ENCODE measurements around the gene MCEMP1.

The MCEMP1 gene

DNA sequence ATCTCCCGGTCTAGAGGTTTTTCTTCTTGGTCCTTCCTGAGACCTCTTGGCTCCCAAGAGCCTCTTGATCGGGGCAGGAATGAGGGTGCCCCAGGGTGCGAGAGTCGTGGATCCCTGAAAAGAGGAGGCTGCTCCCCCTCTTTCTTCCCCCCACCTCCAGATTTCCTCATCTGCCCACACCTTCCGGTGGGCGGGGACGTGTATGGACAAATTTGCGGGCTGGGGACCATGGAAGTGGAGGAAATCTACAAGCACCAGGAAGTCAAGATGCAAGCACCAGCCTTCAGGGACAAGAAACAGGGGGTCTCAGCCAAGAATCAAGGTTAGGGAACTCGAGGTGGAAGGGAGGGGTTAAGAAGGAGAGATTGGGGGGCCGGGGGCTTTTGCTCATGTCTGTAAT lies at the start of gene MCEMP1:
TSS of gene MCEMP1 (plus strand) at position 237 of the 400 bp plus-strand sequence. CDS start at position 268, 31 bp downstream.
- H3K9me3 Mint-ChIP-seq (ENCODE audit: low read depth) = no peaks in the 10 kb centered on the region
- H3K27me3 Mint-ChIP-seq = peaks cover 10% of the 10 kb centered on the region
- peaks cover 45% of the 10 kb centered on the region for H3K4me1 Mint-ChIP-seq (ENCODE audit: low read depth)
- H3K4me3 Mint-ChIP-seq = peak within 1 kb of the TSS; percentile 17
- no peak within 1 kb of the TSS for H3K27ac Mint-ChIP-seq
- no peaks in the 10 kb centered on the region for H3K36me3 Mint-ChIP-seq

DNA sequence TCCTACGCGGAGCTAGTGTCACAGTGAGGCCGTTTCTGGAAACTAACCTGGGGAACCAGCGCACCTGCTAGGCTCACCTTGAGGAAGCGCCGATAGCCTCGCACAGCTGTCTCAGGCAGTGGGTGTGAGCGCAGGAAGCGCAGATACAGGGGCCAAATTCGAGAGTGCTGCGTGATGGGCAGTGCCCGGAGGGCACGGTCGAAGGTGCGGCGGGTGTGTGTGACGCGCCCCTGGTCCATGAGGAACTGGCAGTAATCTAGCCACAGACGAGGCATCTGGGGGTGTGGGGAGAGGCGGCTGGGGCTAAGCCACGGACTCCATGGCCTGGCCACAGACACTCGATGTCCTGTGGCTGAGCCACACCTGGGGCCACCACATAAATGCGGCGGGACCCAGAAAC lies 49.7 kb upstream of the MCEMP1 start:
- Mint-ChIP-seq H3K36me3 (peaks cover 2% of the 10 kb centered on the region), H3K27me3 (no peaks in the 10 kb centered on the region), H3K4me3 (peak overlapping the region; percentile 57), H3K9me3 (ENCODE audit: low read depth) (no peaks in the 10 kb centered on the region), H3K27ac (no peak overlapping the region), H3K4me1 (ENCODE audit: low read depth) (peaks cover 38% of the 10 kb centered on the region)

DNA sequence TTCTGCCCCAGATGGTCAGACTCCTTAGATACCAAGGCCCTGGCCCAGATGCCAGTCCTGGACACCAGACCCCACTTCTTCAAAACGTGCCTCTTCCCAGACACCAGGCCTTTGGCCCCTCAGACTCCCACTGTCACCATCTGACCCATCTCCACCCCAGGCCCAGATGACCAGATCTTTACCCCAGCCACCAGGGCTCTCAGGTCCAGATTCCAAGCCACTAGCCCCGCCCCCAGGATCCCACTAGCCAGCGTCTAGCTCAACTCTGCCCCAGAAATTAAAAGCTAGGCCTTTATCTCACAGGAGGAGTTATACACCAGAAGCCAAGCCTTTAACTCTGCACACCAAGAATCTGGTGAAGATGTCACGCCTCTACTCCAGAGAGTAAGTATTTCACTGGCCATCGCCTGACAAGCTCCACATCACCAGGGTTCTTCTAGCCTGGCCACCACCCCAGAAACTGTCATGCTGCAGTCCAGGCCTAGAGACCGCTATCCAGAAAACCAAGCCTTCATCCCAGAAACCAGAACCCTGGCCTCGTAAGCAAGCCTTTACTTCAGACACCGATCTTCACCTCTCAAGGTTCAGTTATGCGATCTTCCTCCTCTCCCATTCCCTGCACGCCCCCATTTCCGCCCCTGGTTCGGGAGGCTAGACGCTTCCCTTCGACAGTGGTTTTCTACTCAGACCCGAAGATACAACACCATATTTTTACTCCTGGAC lies 48.1 kb upstream of the MCEMP1 start:
- Mint-ChIP-seq H3K36me3 (peaks cover 2% of the 10 kb centered on the region), H3K27me3 (no peaks in the 10 kb centered on the region), H3K27ac (peak overlapping the region; percentile 99), H3K4me1 (ENCODE audit: low read depth) (peaks cover 38% of the 10 kb centered on the region), H3K4me3 (peak overlapping the region; percentile 99), H3K9me3 (ENCODE audit: low read depth) (no peaks in the 10 kb centered on the region)

- peak within 1 kb of the TSS; percentile 99 for H3K27ac Mint-ChIP-seq
- H3K27me3 Mint-ChIP-seq = no peaks in the 10 kb centered on the region
- H3K4me1 Mint-ChIP-seq (ENCODE audit: low read depth) = peaks cover 38% of the 10 kb centered on the region
- H3K36me3 Mint-ChIP-seq = peaks cover 2% of the 10 kb centered on the region
- no peaks in the 10 kb centered on the region for H3K9me3 Mint-ChIP-seq (ENCODE audit: low read depth)
- peak within 1 kb of the TSS; percentile 99 for H3K4me3 Mint-ChIP-seq
Measured at GRCh38 chr19:7629347-7630054, 47.4 kb upstream of the MCEMP1 start, which contains the start of the genes PET100 and XAB2. PET100 (plus strand) TSS chr19:7629793; CDS start chr19:7629834, 41 bp downstream. XAB2 (minus strand) TSS chr19:7629545; CDS start chr19:7629527, 18 bp downstream.

DNA sequence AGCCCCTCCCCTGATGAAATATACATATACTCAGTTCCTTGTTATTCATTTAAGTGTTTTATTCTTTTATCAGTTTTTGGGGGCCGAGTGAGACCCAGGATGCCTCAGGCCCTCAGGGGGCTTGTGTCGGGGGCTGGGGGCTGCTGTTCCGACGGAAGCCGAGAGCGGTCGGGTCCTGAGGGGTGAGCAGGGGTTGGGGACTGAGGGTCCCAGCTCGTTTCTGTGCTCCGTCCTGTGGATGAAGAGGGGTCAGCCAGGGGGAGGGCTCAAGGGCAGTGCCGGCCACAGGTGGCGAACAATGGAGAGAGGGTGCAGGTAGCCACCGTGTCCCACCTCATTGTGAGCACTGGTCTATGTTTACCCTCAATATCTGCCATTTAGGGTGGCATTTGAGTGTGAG lies 45.3 kb upstream of the MCEMP1 start:
- peaks cover 47% of the 10 kb centered on the region for H3K4me1 Mint-ChIP-seq (ENCODE audit: low read depth)
- H3K27ac Mint-ChIP-seq = no peak overlapping the region
- H3K9me3 Mint-ChIP-seq (ENCODE audit: low read depth) = no peaks in the 10 kb centered on the region
- H3K4me3 Mint-ChIP-seq = peak overlapping the region; percentile 63
- no peaks in the 10 kb centered on the region for H3K27me3 Mint-ChIP-seq
- H3K36me3 Mint-ChIP-seq = peaks cover 2% of the 10 kb centered on the region

DNA sequence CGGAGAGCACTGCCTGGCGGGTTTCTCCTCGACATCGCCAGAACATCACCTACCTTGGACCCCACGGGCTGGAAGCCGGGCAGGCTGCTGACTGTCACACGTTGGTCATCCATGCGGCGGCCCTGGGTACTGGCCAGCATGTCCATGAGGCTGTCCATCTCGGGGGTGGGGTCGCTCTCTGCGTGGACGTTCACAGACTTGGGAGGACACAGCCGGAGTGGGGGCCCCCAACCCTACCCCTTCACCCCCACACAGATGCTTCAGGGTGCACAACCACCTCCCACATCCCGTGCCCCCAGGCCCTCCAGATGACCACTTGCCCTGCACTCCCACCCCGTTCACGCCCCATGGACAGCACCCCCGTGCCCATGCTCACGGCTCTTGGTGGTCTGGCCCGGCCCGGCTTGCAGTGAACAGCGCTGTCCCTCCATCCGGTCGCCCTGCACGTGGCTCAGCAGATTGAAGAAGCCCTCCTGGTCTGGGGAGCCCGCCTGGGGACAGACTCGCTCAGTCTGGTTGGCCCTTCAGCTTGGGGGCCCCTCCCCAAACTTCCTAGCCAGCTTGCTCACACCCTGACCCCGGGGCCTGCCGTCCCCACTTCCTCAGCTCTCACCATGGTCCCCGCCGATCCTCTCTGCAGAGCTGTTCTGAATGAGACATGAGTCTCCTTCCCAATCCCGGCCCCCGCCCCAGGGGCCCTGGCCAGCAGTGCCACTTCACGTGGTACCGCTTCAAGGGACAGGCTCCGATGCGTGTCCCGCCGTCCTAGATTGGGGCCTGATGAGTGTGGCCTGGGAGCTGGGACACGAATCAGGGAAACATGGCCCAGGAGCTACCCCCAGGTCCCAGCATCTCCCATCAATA lies 44.3 kb upstream of the MCEMP1 start:
- H3K9me3 Mint-ChIP-seq (ENCODE audit: low read depth) = no peaks in the 10 kb centered on the region
- no peaks in the 10 kb centered on the region for H3K36me3 Mint-ChIP-seq
- H3K27ac Mint-ChIP-seq = no peak overlapping the region
- peaks cover 45% of the 10 kb centered on the region for H3K4me1 Mint-ChIP-seq (ENCODE audit: low read depth)
- H3K27me3 Mint-ChIP-seq = no peaks in the 10 kb centered on the region
- H3K4me3 Mint-ChIP-seq = no peak overlapping the region

DNA sequence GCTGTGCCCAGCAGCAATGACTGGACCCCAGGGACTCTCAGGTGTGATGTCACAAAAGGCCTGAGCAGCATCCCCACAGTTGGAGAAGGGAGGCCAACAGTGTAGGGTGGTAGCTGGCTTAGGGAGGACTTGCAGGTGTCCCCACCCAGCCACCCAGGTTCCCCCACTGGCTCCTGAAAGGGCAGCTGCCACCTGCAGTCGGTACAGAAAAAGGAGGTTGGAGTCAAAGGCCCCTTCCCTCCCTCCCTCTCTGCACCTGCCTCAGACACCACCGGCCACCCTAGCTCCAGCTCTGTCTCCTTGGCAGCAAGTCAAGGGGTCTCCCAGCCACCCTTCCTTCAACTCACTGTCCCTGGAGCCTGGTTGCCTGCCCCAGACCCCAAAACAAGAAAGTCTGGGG lies 43.2 kb upstream of the MCEMP1 start, which contains the start of gene PCP2:
TSS of gene PCP2 (minus strand) at position 22 of the 400 bp plus-strand sequence. CDS start 262 bp downstream, outside the sequence.
- H3K4me1 Mint-ChIP-seq (ENCODE audit: low read depth) = peaks cover 39% of the 10 kb centered on the region
- H3K4me3 Mint-ChIP-seq = no peak within 1 kb of the TSS
- no peaks in the 10 kb centered on the region for H3K27me3 Mint-ChIP-seq
- no peak within 1 kb of the TSS for H3K27ac Mint-ChIP-seq
- no peaks in the 10 kb centered on the region for H3K36me3 Mint-ChIP-seq
- H3K9me3 Mint-ChIP-seq (ENCODE audit: low read depth) = no peaks in the 10 kb centered on the region

DNA sequence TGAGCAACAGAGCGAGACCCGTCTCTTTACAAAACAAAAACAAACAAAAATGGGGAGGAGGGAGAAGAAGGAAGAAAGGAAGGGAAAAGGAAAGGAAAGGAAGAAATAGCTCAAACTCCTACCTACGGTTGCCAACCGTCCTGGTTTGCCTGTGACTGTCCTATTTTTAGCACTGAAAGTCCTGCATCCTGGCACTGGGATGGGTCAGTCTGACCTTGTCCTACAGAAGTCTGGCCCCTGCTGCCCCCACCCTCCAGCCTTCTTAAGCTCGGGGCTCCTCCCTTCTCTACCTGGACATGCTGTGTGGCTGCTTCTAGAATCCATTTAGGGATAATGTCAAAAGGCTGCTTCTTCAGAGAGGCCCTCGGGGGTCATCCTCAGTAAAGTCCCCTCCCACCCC lies 41.2 kb upstream of the MCEMP1 start:
- peak overlapping the region; percentile 61 for H3K27ac Mint-ChIP-seq
- H3K9me3 Mint-ChIP-seq (ENCODE audit: low read depth) = no peaks in the 10 kb centered on the region
- H3K27me3 Mint-ChIP-seq = no peaks in the 10 kb centered on the region
- H3K36me3 Mint-ChIP-seq = peaks cover 5% of the 10 kb centered on the region
- peak overlapping the region; percentile 83 for H3K4me3 Mint-ChIP-seq
- H3K4me1 Mint-ChIP-seq (ENCODE audit: low read depth) = peaks cover 37% of the 10 kb centered on the region

GRCh38 chr19:7636317-7636690 lies 40.6 kb upstream of the MCEMP1 start:
- Mint-ChIP-seq H3K27ac (peak overlapping the region; percentile 77), H3K4me1 (ENCODE audit: low read depth) (peaks cover 35% of the 10 kb centered on the region), H3K27me3 (no peaks in the 10 kb centered on the region), H3K4me3 (peak overlapping the region; percentile 83), H3K36me3 (peaks cover 5% of the 10 kb centered on the region), H3K9me3 (ENCODE audit: low read depth) (no peaks in the 10 kb centered on the region)

- H3K4me3 Mint-ChIP-seq = peak within 1 kb of the TSS; percentile 83
- H3K27me3 Mint-ChIP-seq = no peaks in the 10 kb centered on the region
- H3K36me3 Mint-ChIP-seq = peaks cover 5% of the 10 kb centered on the region
- H3K9me3 Mint-ChIP-seq (ENCODE audit: low read depth) = no peaks in the 10 kb centered on the region
- H3K27ac Mint-ChIP-seq = peak within 1 kb of the TSS; percentile 77
- peaks cover 33% of the 10 kb centered on the region for H3K4me1 Mint-ChIP-seq (ENCODE audit: low read depth)
Measured at GRCh38 chr19:7636691-7637373, 40.1 kb upstream of the MCEMP1 start, which contains the start of gene STXBP2. STXBP2 (plus strand) TSS chr19:7637110; CDS start chr19:7637150, 40 bp downstream.

- H3K27ac Mint-ChIP-seq = peak overlapping the region; percentile 73
- H3K27me3 Mint-ChIP-seq = no peaks in the 10 kb centered on the region
- H3K4me1 Mint-ChIP-seq (ENCODE audit: low read depth) = peaks cover 30% of the 10 kb centered on the region
- H3K36me3 Mint-ChIP-seq = peaks cover 5% of the 10 kb centered on the region
- peak overlapping the region; percentile 83 for H3K4me3 Mint-ChIP-seq
- no peaks in the 10 kb centered on the region for H3K9me3 Mint-ChIP-seq (ENCODE audit: low read depth)
Measured at GRCh38 chr19:7637374-7638256, 39.3 kb upstream of the MCEMP1 start.

DNA sequence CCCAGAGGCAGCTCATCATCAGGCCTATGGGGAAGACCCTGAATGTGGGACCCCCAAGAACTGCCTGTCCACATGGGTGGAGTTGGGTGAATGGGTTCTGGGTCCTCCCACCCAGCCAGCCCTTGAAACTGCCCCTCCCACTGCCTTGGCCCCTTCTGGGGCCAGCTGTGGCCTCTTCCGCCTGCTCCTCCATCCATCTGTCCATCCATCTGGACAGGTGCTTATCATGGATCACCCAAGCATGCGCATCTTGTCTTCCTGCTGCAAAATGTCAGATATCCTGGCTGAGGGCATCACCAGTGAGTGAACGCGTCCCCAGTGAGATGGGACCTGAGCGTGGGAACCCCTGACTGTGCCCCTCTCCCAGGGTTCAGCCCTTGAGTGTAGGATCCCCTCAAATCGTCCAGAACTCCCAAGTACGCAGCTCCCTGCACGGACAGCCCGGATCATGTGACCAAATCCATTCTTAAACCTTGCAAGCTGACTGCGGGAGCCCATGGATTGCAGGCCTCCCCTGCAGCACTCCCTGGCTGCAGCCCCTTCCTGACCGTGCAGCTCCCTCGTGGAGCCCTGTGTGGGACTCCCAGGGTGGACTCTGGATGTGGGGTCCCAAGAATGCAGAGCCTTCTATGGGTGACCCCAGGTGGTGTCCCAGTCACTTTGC lies 38.0 kb upstream of the MCEMP1 start:
- H3K9me3 Mint-ChIP-seq (ENCODE audit: low read depth) = no peaks in the 10 kb centered on the region
- H3K27ac Mint-ChIP-seq = no peak overlapping the region
- peaks cover 5% of the 10 kb centered on the region for H3K36me3 Mint-ChIP-seq
- no peaks in the 10 kb centered on the region for H3K27me3 Mint-ChIP-seq
- H3K4me3 Mint-ChIP-seq = no peak overlapping the region
- peaks cover 30% of the 10 kb centered on the region for H3K4me1 Mint-ChIP-seq (ENCODE audit: low read depth)

DNA sequence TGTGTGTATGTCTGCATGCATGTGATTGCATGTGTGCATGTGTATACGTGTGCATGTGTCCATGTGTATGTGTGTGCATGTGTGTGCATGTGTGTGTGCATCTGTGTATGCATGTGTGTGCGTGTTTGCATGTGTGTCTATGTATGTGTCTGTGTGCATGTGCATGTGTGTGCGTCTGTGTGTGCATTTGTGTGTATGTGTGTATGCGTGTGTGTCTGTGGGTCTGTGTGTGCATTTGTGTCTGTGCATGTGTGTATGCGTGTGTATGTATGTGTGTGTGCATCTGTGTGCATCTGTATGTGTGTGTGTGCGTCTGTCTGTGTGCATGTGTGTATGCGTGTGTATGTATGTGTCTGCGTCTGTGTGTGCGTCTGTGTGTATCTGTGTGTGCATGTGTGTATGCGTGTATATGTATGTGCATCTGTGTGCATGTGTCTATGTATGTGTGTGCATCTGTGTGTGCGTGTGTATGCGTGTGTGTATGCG lies 37.0 kb upstream of the MCEMP1 start:
- Mint-ChIP-seq H3K9me3 (ENCODE audit: low read depth) (no peaks in the 10 kb centered on the region), H3K4me3 (peak overlapping the region; percentile 59), H3K4me1 (ENCODE audit: low read depth) (peaks cover 28% of the 10 kb centered on the region), H3K27ac (no peak overlapping the region), H3K36me3 (peaks cover 5% of the 10 kb centered on the region), H3K27me3 (no peaks in the 10 kb centered on the region)
